ENCODE data around the gene YPEL1. TPM values are rescaled to one million over a fixed set of nuclear protein-coding genes. Genes with fewer than 3 reads are reported as not detected.
"Not testable (repeated sequence)": the region's sequence is repeated elsewhere in the genome, so short reads cannot be mapped to it uniquely, and the experiment has no call there.

YPEL1 gene
- total RNA-seq, 2 experiments from 2014 or later, result 0.99 to 1.2 TPM

DNA sequence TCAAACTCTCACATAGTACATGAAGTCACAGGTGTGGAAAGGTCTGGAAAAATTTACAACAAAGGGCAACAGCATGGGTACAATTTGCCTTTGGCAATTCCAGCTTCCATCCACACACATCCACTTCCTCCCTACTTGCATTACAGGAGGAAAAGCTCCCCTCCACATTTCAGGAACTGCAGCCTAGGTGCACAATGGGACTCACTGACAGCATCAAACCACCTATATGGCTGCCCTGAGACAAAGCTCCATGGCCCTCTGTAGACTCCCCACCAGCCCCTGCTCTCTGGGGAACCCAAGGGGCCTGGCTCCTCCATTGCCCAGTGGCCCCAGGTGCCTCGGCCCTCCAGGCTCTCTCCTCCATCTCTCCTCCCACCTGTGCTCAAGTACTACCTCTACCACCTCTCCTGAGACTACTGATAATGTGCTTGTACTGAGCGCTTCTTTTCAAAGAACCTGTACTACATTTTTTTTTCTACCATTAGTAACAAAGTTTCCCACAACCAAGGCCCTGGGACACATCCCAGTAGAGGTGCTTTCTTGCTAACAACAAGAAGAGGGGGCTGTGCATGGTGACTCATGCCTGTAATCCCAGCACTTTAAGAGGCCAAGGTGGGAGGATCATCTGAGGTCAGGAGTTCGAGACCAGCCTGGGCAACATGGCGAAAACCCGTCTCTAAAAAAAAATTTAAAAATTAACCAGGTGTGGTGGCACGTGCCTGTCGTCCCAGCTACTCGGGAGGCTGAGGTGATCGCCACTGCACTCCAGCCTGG lies 4.9 kb downstream of the YPEL1 start:
- H3K27ac Mint-ChIP-seq, result no peak overlapping the region
- peaks cover 21% of the 10 kb centered on the region for H3K4me1 Mint-ChIP-seq (ENCODE audit: low read depth)
- no peak for ATAC-seq
- ChIA-PET CTCF (no interaction called here), POLR2A (no interaction called here)
- H3K9me3 Mint-ChIP-seq, result no peaks in the 10 kb centered on the region
- TF ChIP-seq CTCF (IDR thresholded peaks at IDR 0.05), result no peak
- no peaks in the 10 kb centered on the region for H3K27me3 Mint-ChIP-seq
- no peak for DNase-seq
- intact Hi-C loops (cut with micrococcal nuclease), result loop anchor here (10.0 kb wide), 1 partner anchor 214 kb away; no protein-coding TSS in a partner anchor
- H3K4me3 Mint-ChIP-seq, result no peak overlapping the region
- no peaks in the 10 kb centered on the region for H3K36me3 Mint-ChIP-seq (ENCODE audit: low read depth)

GRCh38 chr22:21729184-21729583 lies 6.4 kb downstream of the YPEL1 start:
- DNase-seq; H3K4me3 Mint-ChIP-seq; H3K36me3 Mint-ChIP-seq (ENCODE audit: low read depth); H3K27me3 Mint-ChIP-seq; intact Hi-C loops (cut with micrococcal nuclease); ATAC-seq; H3K27ac Mint-ChIP-seq; POLR2A ChIA-PET; H3K9me3 Mint-ChIP-seq; CTCF ChIA-PET: not testable (repeated sequence)
- H3K4me1 Mint-ChIP-seq (ENCODE audit: low read depth), result peaks cover 11% of the 10 kb centered on the region

DNA sequence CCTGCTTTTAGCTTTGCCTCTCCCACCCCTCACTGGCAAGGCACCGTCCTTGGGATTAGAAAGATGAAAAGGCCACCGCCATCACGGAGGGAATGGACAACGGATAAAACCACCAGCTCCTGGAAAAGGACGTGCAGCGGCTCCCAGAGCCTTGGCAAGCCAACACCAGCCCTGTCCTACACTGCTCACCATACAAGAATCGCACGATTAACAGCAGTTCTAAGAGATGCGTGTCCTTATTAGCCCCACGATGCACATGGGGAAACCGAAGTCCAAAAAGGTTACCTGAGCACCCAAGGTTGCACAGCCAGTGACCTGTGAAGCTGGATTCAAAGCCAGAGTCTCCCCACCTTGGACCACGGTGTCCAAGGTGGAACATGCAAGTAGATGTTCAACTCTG lies 7.3 kb downstream of the YPEL1 start:
- Mint-ChIP-seq H3K4me3 (no peak overlapping the region), H3K27me3 (no peaks in the 10 kb centered on the region), H3K27ac (no peak overlapping the region), H3K36me3 (ENCODE audit: low read depth) (no peaks in the 10 kb centered on the region), H3K9me3 (no peaks in the 10 kb centered on the region), H3K4me1 (ENCODE audit: low read depth) (peaks cover 9% of the 10 kb centered on the region)
- CTCF ChIA-PET, result no interaction called here
- POLR2A ChIA-PET, result no interaction called here
- TF ChIP-seq CTCF (IDR thresholded peaks at IDR 0.05), result no peak
- DNase-seq, result no peak
- ATAC-seq, result no peak
- intact Hi-C loops (cut with micrococcal nuclease), result no loop called here

DNA sequence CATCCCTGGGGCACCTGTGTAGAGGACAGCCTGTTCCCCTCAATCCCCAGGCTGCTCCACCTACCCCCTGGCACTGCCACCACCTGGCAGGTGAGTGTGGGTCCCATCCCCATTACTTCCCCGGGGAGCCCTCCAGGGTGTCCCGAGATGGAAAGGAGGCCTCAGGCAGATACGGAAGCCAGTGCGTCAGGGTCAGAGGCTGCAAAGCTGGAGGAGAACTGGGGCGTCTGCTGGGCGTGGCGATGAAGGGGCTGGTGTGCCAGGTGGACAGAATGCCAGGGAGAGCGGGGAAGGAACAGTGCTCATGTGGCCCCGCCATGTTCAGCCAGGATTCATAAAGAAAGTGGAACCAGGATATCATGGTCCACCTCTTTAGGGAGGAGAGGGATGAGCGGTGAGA lies 7.8 kb downstream of the YPEL1 start:
- CTCF ChIA-PET, result no interaction called here
- Mint-ChIP-seq H3K36me3 (ENCODE audit: low read depth) (no peaks in the 10 kb centered on the region), H3K27me3 (no peaks in the 10 kb centered on the region), H3K4me3 (no peak overlapping the region), H3K27ac (no peak overlapping the region), H3K4me1 (ENCODE audit: low read depth) (peaks cover 9% of the 10 kb centered on the region), H3K9me3 (no peaks in the 10 kb centered on the region)
- no peak for TF ChIP-seq CTCF (IDR thresholded peaks at IDR 0.05)
- DNase-seq (no peak), ATAC-seq (no peak)
- POLR2A ChIA-PET, result no interaction called here
- intact Hi-C loops (cut with micrococcal nuclease), result no loop called here

DNA sequence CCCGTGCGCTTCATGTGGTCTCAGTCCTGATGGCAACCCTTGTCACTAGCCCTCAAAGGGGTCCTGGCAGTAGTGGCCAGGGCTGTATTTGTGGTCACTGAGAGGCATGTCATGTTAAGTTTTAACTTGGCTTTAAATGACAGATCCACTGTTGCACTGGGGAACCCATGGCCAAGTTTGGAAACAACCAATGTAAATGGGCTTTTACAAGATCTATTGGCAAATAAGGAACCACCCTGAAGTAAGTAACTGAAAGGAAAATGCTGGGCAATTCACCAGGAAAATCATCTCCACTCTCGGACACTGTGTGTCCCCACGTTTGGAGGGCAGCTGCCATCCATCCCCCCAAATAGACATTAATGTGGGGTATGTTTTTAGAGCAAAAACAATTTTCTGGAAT lies 8.4 kb downstream of the YPEL1 start:
- CTCF ChIA-PET, result interaction anchor here (0.7 to 1.3 kb wide), 6 partner anchors 10 to 61 kb away, joined by 3 to 6 read pairs (median 3); partner anchors contain the start of gene PPIL2
- intact Hi-C loops (cut with micrococcal nuclease), result no loop called here
- H3K36me3 Mint-ChIP-seq (ENCODE audit: low read depth), result no peaks in the 10 kb centered on the region

More for the DNA sequence above, 8.4 kb downstream of the YPEL1 start:
- Mint-ChIP-seq H3K4me3 (no peak overlapping the region), H3K27me3 (no peaks in the 10 kb centered on the region), H3K4me1 (ENCODE audit: low read depth) (peaks cover 9% of the 10 kb centered on the region), H3K27ac (no peak overlapping the region), H3K9me3 (no peaks in the 10 kb centered on the region)
- POLR2A ChIA-PET, result no interaction called here
- DNase-seq (no peak), ATAC-seq (no peak)
- TF ChIP-seq CTCF (IDR thresholded peaks at IDR 0.05), result no peak

All from activated CD8-positive, alpha-beta T cell treated with anti-CD3 and anti-CD28 coated beads for 36 hours (primary cell).